AG04450 (cell line): Measurements from ENCODE around the gene RPS27. TPM values are rescaled to one million over a fixed set of nuclear protein-coding genes. Genes with fewer than 3 reads are reported as not detected.
A peak's percentile ranks its signal among the peaks of the same experiment; 100 is the strongest.
"Not testable (repeated sequence)": the region's sequence is repeated elsewhere in the genome, so short reads cannot be mapped to it uniquely, and the experiment has no call there.

Experiments
- CTCF ChIA-PET: fragments of 300-600, 350-600 bp; formaldehyde crosslinking; extraction: SDS; loops from one replicate; lab custom pipeline; 2022; ENCODE audit warnings: antibody characterized with exemption, inconsistent platforms; lab: Charles Lee
- POLR2A ChIA-PET: fragments of 350-600 bp; formaldehyde crosslinking; extraction: SDS; loops from one replicate; lab custom pipeline; 2021; ENCODE audit warnings: antibody characterized with exemption, inconsistent platforms; lab: Yijun Ruan, JAX
- DNase-seq: peaks from one replicate; pipeline ENCODE4 v3.0.0-alpha.2; 2011; ENCODE audit warnings: low read depth, low spot score
- H3K27ac ChIP-seq: one replicate; pipeline ENCODE4 v1.5.1; 2012; ENCODE audit warnings: low read depth, low read length, control low read depth
- H3K27me3 ChIP-seq: one replicate; pipeline ENCODE4 v1.6.0; 2012; ENCODE audit warnings: low read length; ENCODE audit not compliant: control insufficient read depth, insufficient read depth
- H3K4me3 ChIP-seq: 2 replicates; pipeline ENCODE4 v1.5.1; 2011; ENCODE audit warnings: mild to moderate bottlenecking, low read depth, low read length, control low read depth
- H3K9me3 ChIP-seq: 2 replicates; pipeline ENCODE4 v1.5.1; 2012; ENCODE audit warnings: low read length; ENCODE audit not compliant: control insufficient read depth, insufficient read depth
- CTCF ChIP-seq: IDR thresholded peaks from 2 replicates; pipeline ENCODE4 v1.5.1; 2011; ENCODE audit warnings: low read depth, low read length, control low read depth, inconsistent platforms
- polyA plus RNA-seq: library from polyadenylated mRNA; depleted of rRNA; stranded (reverse); fragments of >200 nt; gene quantifications from 2 replicates; pipeline ENCODE4 v1.2.3, GENCODE V29; 2011

Gene RPS27
- polyA plus RNA-seq, 1 experiment = 6,731 TPM

GRCh38 chr1:153977250-153978240 lies 13.0 kb upstream of the RPS27 start, which contains the start of gene JTB:
Gene JTB (minus strand): TSS chr1:153977674. CDS start chr1:153977252, 422 bp downstream.
- ChIA-PET CTCF (interaction anchor here (0.5 to 3.5 kb wide), 8 partner anchors 8 to 180 kb away, joined by 3 to 31 read pairs (median 4); partner anchors contain the start of genes CREB3L4 and RAB13), POLR2A (interaction anchor here (0.7 to 3.9 kb wide), 14 partner anchors 8 to 344 kb away, joined by 3 to 39 read pairs (median 5); partner anchors contain the start of genes CHTOP, CREB3L4, CRTC2 and DENND4B)
- no peak for DNase-seq
- Histone ChIP-seq H3K4me3 (peak within 1 kb of the TSS; percentile 94), H3K9me3 (no peaks in the 10 kb centered on the region; the same call in 1 of the 2 replicates), H3K27ac (peak within 1 kb of the TSS; percentile 70), H3K27me3 (no peaks in the 10 kb centered on the region)
- TF ChIP-seq CTCF = no peak

- DNase-seq = no peak
- H3K27ac ChIP-seq = no peak overlapping the region
- H3K27me3 ChIP-seq = no peaks in the 10 kb centered on the region
- no peaks in the 10 kb centered on the region; the same call in 1 of the 2 replicates for H3K9me3 ChIP-seq
- TF ChIP-seq CTCF = no peak
- POLR2A ChIA-PET = interaction anchor here (0.8 to 3.9 kb wide), 9 partner anchors 8 to 344 kb away, joined by 3 to 39 read pairs (median 7); partner anchors contain the start of genes CHTOP, CREB3L4, CRTC2 and RAB13
- CTCF ChIA-PET = interaction anchor here (0.8 to 3.5 kb wide), 4 partner anchors 8 to 48 kb away, joined by 3 to 31 read pairs (median 10); partner anchors contain the start of genes CREB3L4 and RAB13
- peak overlapping the region; percentile 94 for H3K4me3 ChIP-seq
These were observed 12.2 kb upstream of the RPS27 start for GRCh38 chr1:153978274-153978909.

GRCh38 chr1:153979091-153979490 lies 11.5 kb upstream of the RPS27 start:
- DNase-seq, H3K27ac ChIP-seq, H3K27me3 ChIP-seq, H3K9me3 ChIP-seq, H3K4me3 ChIP-seq: not testable (repeated sequence)
- CTCF ChIA-PET = interaction anchor here (1.1 to 3.5 kb wide), 3 partner anchors 8 to 49 kb away, joined by 3 to 31 read pairs (median 17); partner anchors contain the start of genes CREB3L4 and RAB13
- POLR2A ChIA-PET = interaction anchor here (3.0 to 3.9 kb wide), 2 partner anchors 11 to 12 kb away, joined by 35 to 39 read pairs; partner anchors contain the start of genes CREB3L4 and RPS27

GRCh38 chr1:153981735-153982134 lies 8.8 kb upstream of the RPS27 start:
- CTCF ChIA-PET = interaction anchor here (1.4 kb wide), 1 partner anchor 24 kb away, joined by 3 read pairs; no protein-coding TSS in a partner anchor
- H3K27ac ChIP-seq, H3K27me3 ChIP-seq, H3K9me3 ChIP-seq, POLR2A ChIA-PET, H3K4me3 ChIP-seq, DNase-seq: not testable (repeated sequence)

GRCh38 chr1:153984123-153984894 lies 6.3 kb upstream of the RPS27 start:
- DNase-seq = no peak
- ChIA-PET POLR2A (interaction anchor here (3.4 kb wide), 1 partner anchor 17 kb away, joined by 22 read pairs; the partner anchor contains the start of gene CREB3L4), CTCF (interaction anchor here (0.9 to 2.8 kb wide), 3 partner anchors 17 to 288 kb away, joined by 3 to 44 read pairs (median 7); partner anchors contain the start of gene CREB3L4)

More at GRCh38 chr1:153984123-153984894, 6.3 kb upstream of the RPS27 start:
- H3K4me3 ChIP-seq = peak overlapping the region; percentile 73
- H3K9me3 ChIP-seq = no peaks in the 10 kb centered on the region; the same call in 1 of the 2 replicates
- peak overlapping the region; percentile 39 for H3K27ac ChIP-seq
- no peaks in the 10 kb centered on the region for H3K27me3 ChIP-seq
- no peak for TF ChIP-seq CTCF
